HS-27A (cell line): Measurements from ENCODE around the gene IL17REL.

ENCODE experiments used
- DNase-seq: peaks from one replicate; pipeline ENCODE4 v3.0.0-alpha.2; 2012; ENCODE audit warnings: low read depth, missing footprints

The IL17REL gene

GRCh38 chr22:50022171-50022819, 9.7 kb upstream of the IL17REL start:
- no peak for DNase-seq

GRCh38 chr22:50020606-50021005, 8.0 kb upstream of the IL17REL start:
- DNase-seq, result no peak

GRCh38 chr22:50019316-50019715, 6.8 kb upstream of the IL17REL start:
- no peak for DNase-seq

- DNase-seq, result no peak
Observed at GRCh38 chr22:50018608-50019285, 6.2 kb upstream of the IL17REL start.

GRCh38 chr22:50017701-50018224, 5.2 kb upstream of the IL17REL start:
- DNase-seq, result no peak

- DNase-seq, result no peak
Observed at GRCh38 chr22:50016988-50017700, 4.6 kb upstream of the IL17REL start.

- no peak for DNase-seq
Observed at GRCh38 chr22:50016308-50016987, 3.9 kb upstream of the IL17REL start.

GRCh38 chr22:50015451-50016307, 3.1 kb upstream of the IL17REL start:
- DNase-seq, result no peak

- no peak for DNase-seq
Observed at GRCh38 chr22:50014655-50015401, 2.3 kb upstream of the IL17REL start.

GRCh38 chr22:50014053-50014501, 1.5 kb upstream of the IL17REL start:
- no peak for DNase-seq

GRCh38 chr22:50011447-50012210, 936 bp downstream of the IL17REL start:
- DNase-seq, result no peak

GRCh38 chr22:50010676-50011446, 1.7 kb downstream of the IL17REL start:
- DNase-seq, result no peak

- no peak for DNase-seq
Observed at GRCh38 chr22:50009765-50010675, 2.5 kb downstream of the IL17REL start.

GRCh38 chr22:50009251-50009650, 3.3 kb downstream of the IL17REL start:
- DNase-seq, result no peak

GRCh38 chr22:50008151-50009040, 4.2 kb downstream of the IL17REL start:
- DNase-seq, result no peak

GRCh38 chr22:50007057-50007511, 5.5 kb downstream of the IL17REL start:
- DNase-seq, result no peak

GRCh38 chr22:50004918-50005317, 7.6 kb downstream of the IL17REL start:
- no peak for DNase-seq
